H1 (cell line): ENCODE results near the gene NOL12. TPM values are rescaled to one million over a fixed set of nuclear protein-coding genes. Genes with fewer than 3 reads are reported as not detected.

Experiments
- CTCF ChIA-PET: fragments of 300-600 bp; sonication (Branson Sonifier 250); formaldehyde crosslinking; loops from one replicate; lab custom pipeline; 2021; ENCODE audit not compliant: partially characterized antibody; lab: Charles Lee
- POLR2A ChIA-PET: fragments of 300-600 bp; sonication (Branson Sonifier 250); formaldehyde crosslinking; loops from one replicate; lab custom pipeline; 2021; ENCODE audit warnings: inconsistent platforms; ENCODE audit not compliant: partially characterized antibody; lab: Charles Lee
- DNase-seq, 2 experiments: peaks; one replicate each; pipeline versions ENCODE4 v3.0.0 to v3.0.0-alpha.2; 2010 to 2022; ENCODE audit warnings: low spot score in 2 of 2, low read depth in 1 of 2, mixed read lengths in 1 of 2
- FAIRE-seq: peaks from 2 replicates; lab custom pipeline; 2011; peaks lifted over from hg19 to GRCh38; lab: Jason Lieb, UNC
- H2AFZ ChIP-seq: 2 replicates; pipeline ENCODE4 v1.8.1; 2012; ENCODE audit warnings: low read length, inconsistent platforms
- H2AK5ac ChIP-seq: 2 replicates; pipeline ENCODE4 v1.6.1; 2013; ENCODE audit warnings: low read depth, low read length
- H2BK120ac ChIP-seq: replicated peaks from 2 replicates; pipeline ENCODE3; 2013; ENCODE audit warnings: low read depth, low read length, inconsistent platforms
- H2BK12ac ChIP-seq: 2 replicates; pipeline ENCODE4 v1.6.1; 2013; ENCODE audit warnings: low read depth, low read length
- H2BK15ac ChIP-seq: 2 replicates; pipeline ENCODE4 v1.6.1; 2013; ENCODE audit warnings: low read length
- H2BK20ac ChIP-seq: 2 replicates; pipeline ENCODE4 v1.6.1; 2013; ENCODE audit warnings: low read length
- H2BK5ac ChIP-seq: 2 replicates; pipeline ENCODE4 v1.6.1; 2013; ENCODE audit warnings: low read depth, low read length
- H3K14ac ChIP-seq: 2 replicates; pipeline ENCODE4 v1.6.1; 2013; ENCODE audit warnings: inconsistent platforms; ENCODE audit not compliant: insufficient read length
- H3K18ac ChIP-seq: 2 replicates; pipeline ENCODE4 v1.6.1; 2013; ENCODE audit warnings: low read length; ENCODE audit errors: extremely low read depth
- H3K23ac ChIP-seq: 2 replicates; pipeline ENCODE4 v1.6.1; 2013; ENCODE audit warnings: inconsistent platforms; ENCODE audit not compliant: insufficient read length
- H3K23me2 ChIP-seq: 2 replicates; pipeline ENCODE4 v1.6.1; 2013; ENCODE audit warnings: low read depth, low read length
- H3K27ac ChIP-seq: 2 replicates; pipeline ENCODE4 v1.6.1; 2011; ENCODE audit warnings: low read depth, low read length, inconsistent platforms
- H3K27me3 ChIP-seq, 4 experiments: replicated peaks in 1 of 4; 1 replicate in 1 of 4; 2 replicates in 3 of 4; pipeline versions ENCODE4 v1.6.1 to v1.8.1; 2011 to 2013; ENCODE audit warnings: low read length in 3 of 4, mild to moderate bottlenecking in 3 of 4, inconsistent platforms in 2 of 4, mixed read lengths in 2 of 4, moderate library complexity in 1 of 4; ENCODE audit not compliant: control insufficient read depth in 3 of 4, insufficient read depth in 3 of 4; ENCODE audit errors: extremely low read depth in 1 of 4
- H3K36me3 ChIP-seq, 4 experiments: 2 replicates each; pipeline versions ENCODE4 v1.6.1 to v1.8.1; 2011 to 2013; ENCODE audit warnings: mild to moderate bottlenecking in 4 of 4, low read length in 3 of 4, moderate library complexity in 2 of 4, control low read depth in 1 of 4, inconsistent platforms in 1 of 4; ENCODE audit not compliant: insufficient read depth in 4 of 4, control insufficient read depth in 2 of 4
- H3K4ac ChIP-seq: replicated peaks from 2 replicates; pipeline ENCODE3; 2013; ENCODE audit warnings: low read length, low read depth, mixed read lengths, inconsistent platforms; ENCODE audit not compliant: insufficient read length
- H3K4me1 ChIP-seq, 4 experiments: replicated peaks in 1 of 4; 1 replicate in 1 of 4; 2 replicates in 3 of 4; pipeline versions ENCODE4 v1.6.1 to v1.8.1; 2011 to 2013; ENCODE audit warnings: low read length in 3 of 4, inconsistent platforms in 2 of 4, mixed read lengths in 1 of 4; ENCODE audit not compliant: insufficient read depth in 4 of 4, control insufficient read depth in 3 of 4
- H3K4me2 ChIP-seq, 2 experiments: 2 replicates each; pipeline versions ENCODE4 v1.6.1 to v1.8.1; 2011 to 2013; ENCODE audit warnings: low read depth in 2 of 2, low read length in 2 of 2, control low read depth in 1 of 2, inconsistent platforms in 1 of 2, mild to moderate bottlenecking in 1 of 2; ENCODE audit not compliant: insufficient read depth in 1 of 2
- H3K4me3 ChIP-seq, 4 experiments: fragments of 200-600, 300-600 bp in 1 of 4; sonication (generic), shearing (Covaris generic), sonication (Bioruptor Twin) in 1 of 4; 2 replicates each; pipeline versions ENCODE4 v1.5.1 to v1.8.1; 2011 to 2016; ENCODE audit warnings: low read length in 4 of 4, low read depth in 3 of 4, control low read depth in 2 of 4, inconsistent platforms in 2 of 4, mild to moderate bottlenecking in 2 of 4, mixed read lengths in 1 of 4, moderate library complexity in 1 of 4; ENCODE audit not compliant: insufficient read depth in 2 of 4; ENCODE audit errors: extremely low read depth in 1 of 4
- H3K56ac ChIP-seq: replicated peaks from 2 replicates; pipeline ENCODE3; 2013; ENCODE audit warnings: low read depth, mild to moderate bottlenecking, mixed read lengths, low read length, inconsistent platforms; ENCODE audit not compliant: insufficient read length
- H3K79me1 ChIP-seq: 2 replicates; pipeline ENCODE4 v1.6.1; 2013; ENCODE audit warnings: low read depth, low read length, control low read depth
- H3K79me2 ChIP-seq, 2 experiments: 2 replicates each; pipeline versions ENCODE4 v1.6.1 to v1.8.1; 2012 to 2013; ENCODE audit warnings: low read length in 2 of 2, mild to moderate bottlenecking in 2 of 2, inconsistent platforms in 1 of 2; ENCODE audit not compliant: insufficient read depth in 2 of 2, control insufficient read depth in 1 of 2
- H3K9ac ChIP-seq, 4 experiments: replicated peaks in 1 of 4; 1 replicate in 1 of 4; 2 replicates in 3 of 4; pipeline versions ENCODE4 v1.6.1 to v1.8.1; 2011 to 2013; ENCODE audit warnings: low read depth in 3 of 4, low read length in 3 of 4, control low read depth in 2 of 4, mild to moderate bottlenecking in 2 of 4, moderate library complexity in 2 of 4, inconsistent platforms in 1 of 4; ENCODE audit errors: extremely low read depth in 1 of 4
- H3K9me3 ChIP-seq, 2 experiments: 2 replicates each; pipeline versions ENCODE4 v1.6.1 to v1.8.1; 2012 to 2013; ENCODE audit warnings: mild to moderate bottlenecking in 2 of 2, moderate library complexity in 2 of 2, control low read depth in 1 of 2, inconsistent platforms in 1 of 2, low read depth in 1 of 2, low read length in 1 of 2, mixed read lengths in 1 of 2; ENCODE audit not compliant: insufficient read depth in 2 of 2
- H4K20me1 ChIP-seq, 2 experiments: replicated peaks in 1 of 2; 2 replicates each; pipeline versions ENCODE3 to v1.8.1; 2011 to 2013; ENCODE audit warnings: inconsistent platforms in 2 of 2, low read length in 2 of 2, mild to moderate bottlenecking in 1 of 2; ENCODE audit not compliant: insufficient read depth in 2 of 2, control insufficient read depth in 1 of 2
- H4K5ac ChIP-seq: 2 replicates; pipeline ENCODE4 v1.6.1; 2013; ENCODE audit warnings: low read length, low read depth, mixed read lengths, inconsistent platforms; ENCODE audit not compliant: insufficient read length
- H4K8ac ChIP-seq: 2 replicates; pipeline ENCODE4 v1.8.0; 2013; ENCODE audit warnings: mild to moderate bottlenecking, moderate library complexity, low read length, inconsistent platforms; ENCODE audit not compliant: insufficient read depth; ENCODE audit errors: extremely low read depth
- H4K91ac ChIP-seq: replicated peaks from 2 replicates; pipeline ENCODE3; 2013; ENCODE audit warnings: low read length, mixed read lengths, inconsistent platforms; ENCODE audit not compliant: insufficient read length
- BACH1 ChIP-seq: IDR thresholded peaks from 2 replicates; pipeline ENCODE4 v1.6.1; 2012; ENCODE audit warnings: low read length, improper control_type of control experiment
- HDAC2 ChIP-seq, 2 experiments: fragments of 300-600 bp in 1 of 2; sonication (generic) in 1 of 2; IDR thresholded peaks; 2 replicates each; pipeline ENCODE4 v1.6.1; 2011 to 2012; ENCODE audit warnings: low read depth in 2 of 2, low read length in 2 of 2, mild to moderate bottlenecking in 2 of 2, moderate library complexity in 2 of 2, borderline replicate concordance in 1 of 2, inconsistent platforms in 1 of 2
- KDM4A ChIP-seq: IDR thresholded peaks from one replicate; pipeline ENCODE4 v1.7.1; 2012; ENCODE audit warnings: low read depth, mild to moderate bottlenecking, moderate library complexity, low read length, inconsistent platforms; ENCODE audit not compliant: severe bottlenecking
- RNF2 ChIP-seq: fragments of 200-900, 300-1000 bp; sonication (generic); IDR thresholded peaks from 2 replicates; pipeline ENCODE4 v1.7.1; 2016; ENCODE audit warnings: borderline replicate concordance, low read depth, mild to moderate bottlenecking, antibody characterized with exemption, low read length; ENCODE audit not compliant: poor library complexity, severe bottlenecking; ENCODE audit errors: missing control alignments
- SIN3A ChIP-seq, 2 experiments: IDR thresholded peaks in 1 of 2; conservative IDR thresholded peaks in 1 of 2; 2 replicates each; pipeline ENCODE4 v1.6.1; 2011 to 2012; ENCODE audit warnings: low read length in 2 of 2, improper control_type of control experiment in 1 of 2, low read depth in 1 of 2, mild to moderate bottlenecking in 1 of 2
- TBP ChIP-seq: IDR thresholded peaks from 2 replicates; pipeline ENCODE4 v1.6.1; 2011; ENCODE audit warnings: low read depth, low read length, improper control_type of control experiment
- USF2 ChIP-seq: IDR thresholded peaks from 2 replicates; pipeline ENCODE4 v1.6.1; 2011; ENCODE audit warnings: low read length, improper control_type of control experiment
- WGBS, 2 experiments: shearing (Covaris generic) in 1 of 2; methylation state at CpG; one replicate each; pipeline versions ENCODE4 v1.1.6 to v1.1.7; 2013 to 2015; ENCODE audit warnings: low lambda C conversion rate in 2 of 2, mixed read lengths in 2 of 2, inconsistent platforms in 1 of 2, low coverage in 1 of 2, missing lambda C conversion rate in 1 of 2; ENCODE audit not compliant: insufficient replicate concordance in 2 of 2, insufficient coverage in 1 of 2, insufficient read length in 1 of 2; ENCODE audit errors: extremely low coverage in 1 of 2, missing lambda C conversion rate in 1 of 2; 5-methylcytosine and 5-hydroxymethylcytosine counted together
- polyA plus RNA-seq, 7 experiments: library from polyadenylated mRNA; depleted of rRNA in 3 of 7; stranded (reverse) in 5 of 7; unstranded in 2 of 7; fragments of >200 nt in 5 of 7; fragments of 200-250 nt in 2 of 7; gene quantifications; 1 replicate in 5 of 7; 2 replicates in 1 of 7; 4 replicates in 1 of 7; pipeline versions ENCODE4 v1.2.1 to v1.2.3, GENCODE V29; 2011 to 2013; ENCODE audit warnings: missing spikeins in 2 of 7, mixed read lengths in 2 of 7
- total RNA-seq: library from RNA; stranded (reverse); fragmentation: NEBNext Ultra II Directional; extraction: Animal tissue kit (Norgen Biotek cat#: 25700); gene quantifications from 2 replicates; pipeline ENCODE4 v1.2.1, GENCODE V29; 2021

Gene NOL12
- total and polyA plus RNA-seq, 2 of the 8 experiments (the other 6 are each of a cell fraction or from before 2014, with no cell fraction given) = 25.3 to 28.3 TPM

GRCh38 chr22:37659066-37659896 lies 26.9 kb upstream of the NOL12 start:
- Histone ChIP-seq H3K56ac (no peak overlapping the region), H3K23ac (no peak overlapping the region), H4K8ac (peak overlapping the region; percentile 86; the same call in 1 of the 2 replicates), H3K27ac (no peak overlapping the region), H3K4me3 (peak overlapping the region; percentile 71 to 94 (median 76)), H3K36me3 (no peaks in the 10 kb centered on the region), H2BK120ac (no peak overlapping the region), H3K9ac (peak overlapping the region; percentile 62 to 78 (median 72)), H3K18ac (peak overlapping the region; percentile 32; the same call in 1 of the 2 replicates), H3K14ac (no peak overlapping the region), H4K20me1 (peaks cover 17 to 31% of the 10 kb centered on the region in 2 experiments), H3K79me2 (peaks cover 25 to 48% of the 10 kb centered on the region in 2 experiments; a peak in 3 of 4 replicates), H2BK15ac (no peak overlapping the region), H4K91ac (peak overlapping the region; percentile 90), H3K4me2 (peak overlapping the region; percentile 93 to 95), H4K5ac (no peak overlapping the region), H3K4me1 (peaks cover 0 to 21% (median 6%) of the 10 kb centered on the region in 4 experiments; a peak in 5 of 7 replicates), H3K4ac (peak overlapping the region; percentile 88), H2AK5ac (peak overlapping the region; percentile 9; the same call in 1 of the 2 replicates), H3K9me3 (no peaks in the 10 kb centered on the region), H2BK20ac (no peak overlapping the region), H2BK5ac (no peak overlapping the region), H2BK12ac (0 out of 2 replicates have a peak overlapping the region, but pooled peaks have one; percentile 27), H2AFZ (no peak overlapping the region), H3K27me3 (no peaks in the 10 kb centered on the region), H3K23me2 (peaks cover 11% of the 10 kb centered on the region), H3K79me1 (peaks cover 22% of the 10 kb centered on the region)
- 9% methylated on average over 51 of the region's 68 CpGs; no CpG with 5 or more reads in 1 of the 2 experiments for WGBS, 2 experiments
- CTCF ChIA-PET = interaction anchor here (0.7 to 12.1 kb wide), 10 partner anchors 8 to 1648 kb away, joined by 3 to 165 read pairs (median 5); partner anchors contain the start of genes GGA1, LGALS1 and SH3BP1
- POLR2A ChIA-PET = interaction anchor here (1.1 to 5.1 kb wide), 13 partner anchors 8 to 149 kb away, joined by 3 to 37 read pairs (median 11); partner anchors contain the start of genes GCAT, LGALS1 and TRIOBP
- no peak for FAIRE-seq
- DNase-seq = no peak
- TF ChIP-seq KDM4A (peak; percentile 71), HDAC2 (IDR thresholded peaks at IDR 0.05; ENCODE audit: borderline replicate concordance in 1 of 2, low read depth in 2 of 2, low read length in 2 of 2) (no peak), RNF2 (no peak), BACH1 (0 out of 2 replicates have a peak, but pooled peaks have one; percentile 20), TBP (no peak), SIN3A (conservative IDR thresholded peaks at IDR 0.05 in 1 of 2, IDR thresholded peaks at IDR 0.05 in 1 of 2; ENCODE audit: low read depth in 1 of 2, low read length in 2 of 2) (0 out of 4 replicates have a peak, but pooled peaks of 1 of the 2 experiments have one; percentile 4), USF2 (no peak)
